NCI-H345 treated with DMSO at 0.1 percent for 48 hours (cell line): ENCODE results near the gene RAB18.
"Not testable (repeated sequence)": the region's sequence is repeated elsewhere in the genome, so short reads cannot be mapped to it uniquely, and the experiment has no call there.

Experiments used
- DNase-seq: peaks from one replicate; lab custom pipeline; 2025; ENCODE audit not compliant: unreplicated experiment; lab: John Stamatoyannopoulos, UW

RAB18 gene

DNA sequence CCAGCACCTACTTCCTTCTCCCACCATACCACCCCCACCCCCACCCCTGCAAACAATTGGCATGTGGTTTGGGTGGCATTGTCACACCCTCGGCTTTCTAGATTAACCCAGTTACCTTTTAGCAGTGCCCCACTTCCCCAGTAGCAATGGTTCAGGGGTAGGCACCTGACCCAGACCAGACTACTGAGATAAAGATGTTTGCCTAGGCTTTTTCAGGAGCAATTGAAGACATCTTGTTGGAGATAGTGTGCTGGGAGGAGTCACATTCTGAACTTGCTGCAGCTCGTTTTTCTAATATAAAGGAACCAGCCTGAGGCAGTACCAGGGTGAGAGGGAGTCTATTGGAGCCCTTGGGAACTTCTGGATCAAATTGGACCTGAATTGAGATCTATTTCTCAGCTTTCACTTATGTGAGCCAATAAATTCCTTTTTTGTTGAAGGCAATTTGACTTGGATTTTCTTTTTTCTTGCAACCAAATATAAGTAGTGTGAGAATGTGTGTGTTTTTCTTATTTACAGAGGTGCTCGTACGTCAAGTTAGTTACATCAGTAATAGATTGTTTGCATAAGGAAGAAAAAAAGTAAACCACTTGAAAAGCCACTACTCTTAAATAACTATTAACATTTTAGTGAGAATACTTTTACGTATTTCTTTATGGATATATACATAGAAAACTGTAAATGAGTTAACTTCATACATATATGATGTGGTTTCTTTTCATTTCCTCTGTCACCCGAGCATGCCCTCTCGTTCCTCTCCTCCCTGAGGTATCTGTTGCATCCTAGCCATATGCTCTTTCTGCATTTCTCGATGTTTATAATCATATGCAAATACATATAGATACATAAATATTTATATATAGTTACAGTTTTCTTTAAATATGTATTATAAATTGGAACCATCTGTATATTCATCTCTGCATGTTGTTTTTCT, 38.0 kb downstream of the RAB18 start:
- DNase-seq = no peak

DNA sequence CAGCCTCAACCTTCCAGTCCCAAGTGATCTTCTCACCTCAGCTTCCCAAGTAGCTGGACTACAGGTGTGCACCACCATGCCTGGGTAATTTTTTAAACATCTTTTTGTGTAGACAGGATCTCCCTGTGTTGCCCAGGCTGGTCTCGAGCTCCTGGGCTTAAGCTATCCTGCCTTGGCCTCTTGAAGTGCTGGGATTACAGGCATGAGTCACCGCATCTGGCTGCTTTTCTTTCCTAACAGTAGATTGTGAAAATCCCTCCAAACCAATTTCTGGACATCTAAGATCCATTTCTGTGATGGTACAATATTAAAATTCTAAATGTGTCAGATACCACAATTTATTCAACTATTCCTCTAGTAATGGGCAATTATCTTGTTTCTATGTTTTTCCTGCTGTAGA, 38.7 kb downstream of the RAB18 start:
- no peak for DNase-seq

DNA sequence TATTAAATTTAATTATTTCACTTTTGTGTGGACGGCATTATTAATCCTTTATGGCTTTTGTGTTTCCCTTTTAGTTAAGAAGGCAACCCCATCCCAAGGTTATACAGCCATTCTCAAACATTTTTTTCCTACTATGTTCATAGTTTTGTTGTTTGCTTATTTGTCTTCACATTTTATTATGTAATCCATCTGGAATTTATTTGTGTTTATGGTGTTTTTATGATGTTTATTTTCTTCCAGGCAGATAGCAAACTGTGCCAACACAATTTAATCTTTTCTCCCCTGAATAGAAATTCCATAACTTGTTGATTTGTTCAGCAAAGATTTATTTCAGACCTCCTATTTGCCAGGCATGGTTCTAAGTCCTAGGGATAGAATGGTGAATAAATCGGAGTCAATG, 42.9 kb downstream of the RAB18 start:
- no peak for DNase-seq

DNA sequence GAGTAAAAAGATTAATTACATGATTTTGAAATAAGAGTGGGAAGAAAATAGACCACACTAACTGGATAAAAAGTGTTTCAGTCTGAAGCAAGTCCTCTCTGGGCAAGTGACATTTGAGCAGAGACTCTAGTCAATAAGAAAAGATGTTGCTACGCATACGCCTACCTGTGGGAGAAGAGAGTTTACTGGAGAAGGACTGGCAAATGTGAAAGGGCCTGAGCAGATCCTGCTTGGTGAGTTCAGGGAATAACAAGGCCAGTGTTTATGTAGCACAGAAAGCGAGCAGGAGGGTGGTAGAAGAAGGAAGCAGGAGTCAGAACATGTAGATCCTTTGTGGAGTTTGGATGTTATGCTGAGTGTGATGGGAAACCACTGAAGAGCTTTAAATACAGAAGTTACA, 43.4 kb downstream of the RAB18 start:
- no peak for DNase-seq

DNA sequence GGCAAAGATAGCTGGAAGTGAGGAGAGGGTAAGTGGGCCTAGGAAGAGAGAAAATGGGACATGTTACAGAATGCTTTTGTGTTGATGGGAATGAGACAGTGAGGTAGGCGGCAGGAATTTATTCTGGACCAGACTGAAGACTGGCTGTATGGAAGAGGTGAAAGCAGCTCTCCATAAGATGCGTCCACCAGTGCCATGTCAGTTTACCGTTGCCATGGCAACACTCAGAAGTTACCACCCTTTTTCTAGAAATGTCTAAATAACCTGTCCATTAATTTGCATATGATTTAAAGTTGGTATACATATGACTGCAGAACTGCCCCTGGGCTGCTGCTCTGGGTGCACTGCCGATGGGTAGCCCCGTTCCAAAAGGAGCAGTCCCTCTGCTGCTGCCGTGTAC, 46.7 kb downstream of the RAB18 start:
- DNase-seq = no peak

DNA sequence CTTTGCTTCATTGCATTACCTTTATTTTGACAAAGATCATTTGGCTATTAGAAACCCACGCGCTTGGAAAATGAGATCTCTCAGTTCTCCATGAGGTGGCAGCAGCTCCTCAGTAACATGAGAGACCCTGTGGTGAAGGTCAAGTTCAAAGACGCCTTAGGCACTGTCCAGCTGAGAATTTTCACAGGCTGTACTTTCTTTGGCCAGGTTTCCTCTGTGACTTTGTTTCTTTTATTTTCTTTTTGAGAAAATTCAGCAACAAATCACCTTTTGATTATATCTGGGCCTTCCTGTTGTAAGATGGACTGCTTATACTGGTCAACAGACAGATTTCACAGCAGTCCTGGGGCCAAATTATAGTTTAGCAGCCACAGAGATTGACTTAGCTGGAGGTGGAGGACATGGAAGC, 54.5 kb downstream of the RAB18 start:
- peak; percentile 14 for DNase-seq

DNA sequence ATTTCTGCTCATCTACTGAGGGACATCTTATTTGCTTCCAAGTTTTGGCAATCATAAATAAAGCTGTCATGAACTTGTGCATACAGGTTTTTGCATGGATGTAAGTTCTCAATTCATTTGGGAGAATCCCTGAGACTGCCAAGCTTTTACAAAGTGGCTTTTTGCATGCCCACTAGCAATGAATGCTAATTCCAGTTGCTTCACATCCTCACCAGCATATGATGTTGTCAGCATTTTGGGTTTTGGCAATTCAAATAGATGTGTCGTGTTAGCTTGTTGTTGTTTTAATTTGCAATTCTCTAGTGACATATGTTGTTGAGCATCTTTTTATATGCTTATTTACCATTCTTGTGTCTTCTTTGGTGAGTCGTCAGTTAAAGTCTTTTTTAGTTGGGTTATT, 57.2 kb downstream of the RAB18 start:
- DNase-seq = no peak

DNA sequence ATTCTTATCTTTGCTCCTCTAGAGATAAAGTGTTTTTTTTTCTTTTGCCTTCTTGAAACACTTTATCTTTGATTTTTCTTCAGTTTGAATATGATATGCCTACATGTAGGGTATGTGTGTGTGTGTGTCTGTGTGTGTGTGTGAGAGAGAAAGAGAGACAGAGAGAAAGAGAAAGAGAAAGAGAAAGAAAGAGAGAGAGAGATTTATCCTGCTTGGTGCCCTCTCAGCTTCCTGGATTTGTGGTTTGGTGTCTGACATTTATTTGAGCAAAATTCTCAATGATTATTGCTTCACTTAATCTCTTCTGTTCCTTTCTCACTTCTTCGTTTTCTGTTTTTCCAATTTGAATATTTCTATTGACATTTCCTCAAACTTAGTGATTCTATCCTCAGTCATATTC, 60.3 kb downstream of the RAB18 start:
- DNase-seq = no peak

DNA sequence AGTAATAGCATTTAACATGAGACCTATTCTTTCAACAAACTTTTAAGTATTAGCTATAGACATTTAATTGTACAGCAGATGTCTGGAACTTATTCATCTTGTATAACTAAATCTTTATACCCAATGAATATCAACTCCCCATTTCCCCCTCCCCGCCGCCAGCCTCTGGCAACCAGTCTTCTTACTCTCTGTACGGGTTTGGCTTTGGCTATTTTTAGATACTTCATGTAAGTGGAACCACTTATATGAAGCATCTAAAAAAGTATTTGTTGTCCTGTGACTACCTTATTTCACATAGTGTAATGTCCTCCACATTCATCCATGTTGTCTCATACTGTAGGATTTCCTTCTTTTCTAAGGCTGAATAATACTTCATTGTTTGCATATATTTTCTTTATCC, 60.8 kb downstream of the RAB18 start:
- DNase-seq = no peak

DNA sequence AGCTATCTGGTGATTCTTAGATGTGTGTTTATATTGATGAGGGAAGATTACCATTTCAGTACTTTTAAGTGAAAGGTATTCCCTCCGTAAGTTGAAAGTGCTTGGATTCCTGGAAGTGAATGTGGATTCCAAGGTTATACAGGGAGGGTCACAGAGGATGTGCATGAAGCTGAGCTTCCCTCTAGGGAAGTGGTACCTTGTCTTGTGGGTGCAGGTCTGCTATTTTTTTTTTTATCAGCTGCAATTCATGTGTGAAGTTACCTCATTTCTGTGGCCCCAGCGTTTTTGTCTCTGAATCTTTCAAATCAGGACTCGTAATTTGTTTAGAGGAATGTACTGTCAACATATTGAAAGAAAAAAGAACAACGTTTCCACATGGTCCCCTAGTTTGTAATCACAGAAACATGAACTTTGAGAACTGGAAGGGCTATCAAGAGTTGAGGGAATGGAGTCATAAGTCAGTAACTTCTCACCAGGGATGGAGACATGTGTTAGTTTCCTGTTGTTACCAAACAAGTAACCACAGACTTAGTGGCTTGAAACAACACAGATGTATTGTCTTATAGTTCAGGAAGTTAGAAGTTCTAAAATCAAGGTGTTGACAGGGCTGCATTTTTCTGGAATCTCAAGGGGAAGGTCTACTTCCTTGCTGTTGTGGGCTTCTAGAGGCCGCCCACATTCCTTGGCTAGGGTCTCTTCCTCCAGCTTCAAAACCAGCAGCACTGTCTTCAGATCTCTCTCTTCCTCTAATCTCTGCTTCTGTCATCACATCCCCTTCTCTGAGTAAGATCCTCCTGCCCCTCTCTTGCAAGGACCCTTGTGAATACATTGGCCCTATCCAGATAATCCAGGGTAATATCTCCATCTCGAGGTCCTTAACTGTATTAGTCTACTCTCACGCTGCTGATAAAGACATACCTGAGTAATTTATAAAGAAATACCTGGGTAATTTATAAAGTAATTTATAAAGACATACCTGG, 64.4 kb downstream of the RAB18 start:
- no peak for DNase-seq

DNA sequence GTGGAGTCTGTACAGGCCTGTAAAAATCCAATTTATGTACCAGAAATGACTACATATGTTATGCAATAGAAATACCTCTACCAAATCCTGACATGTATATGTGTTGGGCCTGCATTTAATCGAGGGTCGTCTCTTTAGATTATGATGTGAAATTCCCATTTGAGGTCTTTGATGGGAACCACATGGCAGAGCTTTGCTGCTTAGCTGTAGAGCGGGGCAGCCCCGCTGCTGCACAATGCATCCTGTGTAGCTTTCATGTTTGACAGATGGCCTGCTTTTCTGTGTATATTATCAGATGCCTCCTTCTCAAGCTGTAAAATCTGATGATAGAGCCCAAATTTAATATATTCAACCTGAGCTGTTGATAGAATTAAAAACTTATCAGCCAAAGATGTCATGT, 65.8 kb downstream of the RAB18 start:
- DNase-seq = no peak

DNA sequence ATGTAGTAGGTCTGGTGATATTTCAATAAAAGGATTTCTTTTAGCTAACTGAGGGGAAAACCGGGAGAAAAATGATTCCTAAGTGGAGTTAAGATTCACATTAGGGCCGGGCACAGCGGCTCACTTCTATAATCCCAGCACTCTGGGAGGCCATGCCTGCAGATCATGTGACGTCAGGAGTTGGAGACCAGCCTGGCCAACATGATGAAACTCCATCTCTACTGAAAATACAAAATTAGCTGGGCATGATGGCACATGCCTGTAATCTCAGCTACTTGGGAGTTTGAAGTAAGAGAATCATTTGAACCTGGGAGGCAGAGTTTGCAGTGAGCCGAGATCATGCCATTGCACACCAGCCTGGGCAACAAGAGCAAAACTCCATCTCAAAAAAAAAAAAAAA, 72.9 kb downstream of the RAB18 start:
- not testable (repeated sequence) for DNase-seq

DNA sequence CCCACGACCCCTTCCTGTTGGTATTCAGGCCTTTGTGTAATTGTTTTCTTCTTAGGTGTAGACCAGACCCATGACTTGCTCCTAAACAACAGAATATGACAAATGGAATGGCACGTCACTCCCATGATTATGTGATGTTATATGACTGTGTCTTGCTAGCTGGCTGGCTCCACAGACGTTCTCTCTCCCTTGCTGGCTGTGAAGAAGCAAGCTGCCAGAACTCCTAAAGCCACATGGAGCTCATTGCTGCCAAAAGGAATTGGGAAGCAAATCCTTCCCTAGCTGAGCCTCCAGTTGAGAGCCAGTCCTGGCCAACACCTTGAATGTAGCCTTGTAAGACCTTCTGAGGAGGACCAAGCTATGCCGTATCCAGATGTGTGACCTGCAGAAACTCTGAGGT, 74.2 kb downstream of the RAB18 start:
- no peak for DNase-seq

DNA sequence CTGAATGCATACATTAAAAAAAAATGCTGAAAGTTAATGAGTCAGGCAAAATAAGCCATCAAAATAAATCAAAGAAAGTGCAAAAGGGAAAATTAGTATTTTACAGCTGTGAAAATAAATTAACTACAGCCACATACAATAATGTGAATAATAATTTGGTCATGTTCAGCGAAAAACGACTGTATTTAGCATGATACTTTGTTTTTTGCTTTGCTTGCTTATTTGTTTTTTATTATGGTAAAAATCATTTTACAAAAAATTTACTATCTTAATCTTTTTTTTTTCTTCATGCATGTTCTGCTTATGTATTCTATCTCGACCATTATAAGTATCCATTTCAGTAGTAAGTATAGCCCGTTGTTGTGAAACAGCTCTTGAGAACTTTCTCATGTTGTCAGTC, 77.1 kb downstream of the RAB18 start:
- DNase-seq = no peak

DNA sequence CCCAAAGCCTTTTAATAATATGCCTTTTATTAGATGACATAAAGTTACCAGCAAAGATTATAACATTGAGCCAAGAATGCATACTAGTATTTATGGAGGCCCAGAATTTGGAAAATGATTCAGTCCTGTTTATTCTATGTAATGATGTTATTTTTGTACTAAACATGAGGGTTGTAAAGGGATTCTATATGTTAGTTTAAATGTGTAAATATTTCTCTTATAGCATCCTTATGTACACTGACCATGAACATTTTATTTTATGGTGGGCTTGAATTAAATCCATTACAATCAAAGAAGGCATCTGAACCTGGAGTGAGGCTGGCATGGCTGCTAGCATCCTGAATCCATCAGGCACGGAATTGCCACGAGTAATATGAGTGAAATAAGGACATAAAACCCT, 80.2 kb downstream of the RAB18 start:
- no peak for DNase-seq
